WTC11 (cell line): ENCODE data around the gene ADGRV1.

Experiments
- CTCF ChIP-seq: fragments of 200-600 bp; IDR thresholded peaks from 2 replicates; pipeline ENCODE4 v1.8.0; 2022; ENCODE audit warnings: antibody characterized with exemption
- TF ChIP-seq, protein P1 (sequence below): sonication (generic); formaldehyde crosslinking; IDR thresholded peaks from 2 replicates; pipeline ENCODE4 v1.8.1; 2023; ENCODE audit warnings: mild to moderate bottlenecking, moderate library complexity, missing genetic modification reagents

GRCh38 chr5:90575712-90576111 is 17.1 kb downstream of the ADGRV1 start:
- TF ChIP-seq, protein P1, sequence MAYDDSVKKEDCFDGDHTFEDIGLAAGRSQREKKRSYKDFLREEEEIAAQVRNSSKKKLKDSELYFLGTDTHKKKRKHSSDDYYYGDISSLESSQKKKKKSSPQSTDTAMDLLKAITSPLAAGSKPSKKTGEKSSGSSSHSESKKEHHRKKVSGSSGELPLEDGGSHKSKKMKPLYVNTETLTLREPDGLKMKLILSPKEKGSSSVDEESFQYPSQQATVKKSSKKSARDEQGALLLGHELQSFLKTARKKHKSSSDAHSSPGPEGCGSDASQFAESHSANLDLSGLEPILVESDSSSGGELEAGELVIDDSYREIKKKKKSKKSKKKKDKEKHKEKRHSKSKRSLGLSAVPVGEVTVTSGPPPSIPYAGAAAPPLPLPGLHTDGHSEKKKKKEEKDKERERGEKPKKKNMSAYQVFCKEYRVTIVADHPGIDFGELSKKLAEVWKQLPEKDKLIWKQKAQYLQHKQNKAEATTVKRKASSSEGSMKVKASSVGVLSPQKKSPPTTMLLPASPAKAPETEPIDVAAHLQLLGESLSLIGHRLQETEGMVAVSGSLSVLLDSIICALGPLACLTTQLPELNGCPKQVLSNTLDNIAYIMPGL (CRISPR knock-in tag), result no peak
- no peak for TF ChIP-seq CTCF
